Panc1 (cell line): ENCODE data around the gene MYO18B. TPM values are rescaled to one million over a fixed set of nuclear protein-coding genes. Genes with fewer than 3 reads are reported as not detected.

Source experiments
- ATAC-seq: fragments of 200-7000 bp; cut with Tn5 transposase; 2 replicates; pipeline ENCODE4 v1.9.1; 2020; ENCODE audit warnings: mild to moderate bottlenecking, moderate library complexity
- BruUV-seq: library from RNA; stranded (reverse); fragments of 400-500 nt; replicated peaks from 2 replicates; lab custom pipeline; 2021; lab: Mats Ljungman, UMichigan
- CTCF ChIA-PET: fragments of 300-600 bp; sonication (Branson Sonifier 250); formaldehyde crosslinking; loops from one replicate; lab custom pipeline; 2022; ENCODE audit warnings: antibody characterized with exemption; lab: Charles Lee
- POLR2A ChIA-PET: fragments of 300-600 bp; sonication (Branson Sonifier 250); formaldehyde crosslinking; loops from one replicate; lab custom pipeline; 2022; ENCODE audit warnings: antibody characterized with exemption; lab: Charles Lee
- DNase-seq: peaks from one replicate; pipeline ENCODE4 v3.0.0-alpha.2; 2010; ENCODE audit warnings: low read depth, low spot score
- H3K27ac ChIP-seq: 2 replicates; pipeline ENCODE4 v1.5.1; 2011; ENCODE audit warnings: mild to moderate bottlenecking, low read length, inconsistent platforms
- H3K27me3 ChIP-seq: fragments of 200-500 bp; sonication (Bioruptor generic); 2 replicates; pipeline ENCODE4 v1.6.0; 2014; ENCODE audit warnings: low read length, inconsistent platforms; ENCODE audit not compliant: control insufficient read depth, insufficient read depth
- H3K36me3 ChIP-seq: fragments of 200-500 bp; sonication (Bioruptor generic); 2 replicates; pipeline ENCODE4 v1.5.1; 2014; ENCODE audit warnings: inconsistent platforms, mild to moderate bottlenecking, low read length, moderate library complexity; ENCODE audit not compliant: control insufficient read depth, insufficient read depth
- H3K4me1 ChIP-seq: 2 replicates; pipeline ENCODE4 v1.5.1; 2011; ENCODE audit warnings: inconsistent platforms, mild to moderate bottlenecking, low read length, moderate library complexity; ENCODE audit not compliant: control insufficient read depth, insufficient read depth
- H3K4me3 ChIP-seq, 2 experiments: 2 replicates each; pipeline ENCODE4 v1.5.1; 2011 to 2012; ENCODE audit warnings: low read depth in 2 of 2, low read length in 2 of 2, mild to moderate bottlenecking in 2 of 2, inconsistent platforms in 1 of 2, moderate library complexity in 1 of 2
- H3K9me3 ChIP-seq: fragments of 200-500 bp; sonication (Bioruptor generic); 2 replicates; pipeline ENCODE4 v1.5.1; 2014; ENCODE audit warnings: low read depth, mild to moderate bottlenecking, inconsistent platforms, low read length, moderate library complexity; ENCODE audit not compliant: control insufficient read depth, insufficient read depth
- CTCF ChIP-seq: fragments of 450-650 bp; IDR thresholded peaks from 2 replicates; pipeline ENCODE4 v1.5.1; 2017; ENCODE audit warnings: mild to moderate bottlenecking
- POLR2AphosphoS5 ChIP-seq: IDR thresholded peaks from 2 replicates; pipeline ENCODE4 v1.6.1; 2012; ENCODE audit warnings: mild to moderate bottlenecking, low read depth, low read length, moderate library complexity
- REST ChIP-seq, 2 experiments: IDR thresholded peaks; 2 replicates each; pipeline ENCODE4 v1.6.1; 2011 to 2012; ENCODE audit warnings: low read depth in 2 of 2, control low read depth in 1 of 2, low read length in 1 of 2, mild to moderate bottlenecking in 1 of 2, moderate library complexity in 1 of 2; ENCODE audit not compliant: insufficient read depth in 1 of 2
- SIN3A ChIP-seq: IDR thresholded peaks from 2 replicates; pipeline ENCODE4 v1.6.1; 2012; ENCODE audit warnings: low read depth, mild to moderate bottlenecking, low read length, moderate library complexity, borderline replicate concordance; ENCODE audit not compliant: insufficient read depth
- TCF7L2 ChIP-seq: IDR thresholded peaks from 2 replicates; pipeline ENCODE4 v1.6.1; 2011; ENCODE audit warnings: mild to moderate bottlenecking, low read depth, low read length, inconsistent platforms
- in situ Hi-C: cut with HindIII; loops from 2 replicates; pipeline ENCODE4 v1.10.0; 2016; ENCODE audit warnings: low sequenced_read_pairs, low pct_unique_long_range_greater_than_20kb
- intact Hi-C: fragments of 100-400 bp; cut with micrococcal nuclease; formaldehyde crosslinking; loops from one replicate; pipeline ENCODE4 v1.10.0; 2022; ENCODE audit not compliant: unreplicated experiment
- total RNA-seq: library from RNA; stranded (reverse); gene quantifications from one replicate; pipeline ENCODE4 v1.2.1, GENCODE V29; 2021; ENCODE audit not compliant: unreplicated experiment

Gene MYO18B
- total RNA-seq, 1 experiment from 2014 or later: not detected

GRCh38 chr22:26041931-26042330 lies 299.9 kb downstream of the MYO18B start:
- no peak overlapping the region for H3K27ac ChIP-seq
- no peak for DNase-seq
- no peak overlapping the region for H3K4me3 ChIP-seq
- H3K27me3 ChIP-seq: peaks cover 5% of the 10 kb centered on the region; the same call in 1 of the 2 replicates
- ChIA-PET CTCF (no interaction called here), POLR2A (no interaction called here)
- no peaks in the 10 kb centered on the region for H3K36me3 ChIP-seq
- BruUV-seq: no TSS peak
- in situ Hi-C loops (no loop called here), intact Hi-C loops (no loop called here)
- ATAC-seq: no peak
- TF ChIP-seq REST (IDR thresholded peaks at IDR 0.05; ENCODE audit: insufficient read depth in 1 of 2, low read depth in 2 of 2, low read length in 1 of 2) (no peak), CTCF (no peak), SIN3A (no peak), TCF7L2 (no peak), POLR2AphosphoS5 (no peak)
- no peaks in the 10 kb centered on the region for H3K9me3 ChIP-seq
- H3K4me1 ChIP-seq: no peaks in the 10 kb centered on the region

GRCh38 chr22:26043031-26043430 lies 301.0 kb downstream of the MYO18B start:
- intact Hi-C loops: no loop called here
- in situ Hi-C loops: no loop called here
- ChIA-PET CTCF (no interaction called here), POLR2A (no interaction called here)
- H3K9me3 ChIP-seq: no peaks in the 10 kb centered on the region
- no peaks in the 10 kb centered on the region for H3K36me3 ChIP-seq
- H3K4me3 ChIP-seq: no peak overlapping the region
- TF ChIP-seq REST (IDR thresholded peaks at IDR 0.05; ENCODE audit: insufficient read depth in 1 of 2, low read depth in 2 of 2, low read length in 1 of 2) (no peak), CTCF (no peak), SIN3A (no peak), TCF7L2 (no peak)
- no peak overlapping the region for H3K27ac ChIP-seq
- DNase-seq (no peak), ATAC-seq (no peak)
- no TSS peak for BruUV-seq
- peaks cover 5% of the 10 kb centered on the region; the same call in 1 of the 2 replicates for H3K27me3 ChIP-seq
- no peaks in the 10 kb centered on the region for H3K4me1 ChIP-seq
